OCI-LY7 (cell line): ENCODE measurements around the gene TAF6. TPM values are rescaled to one million over a fixed set of nuclear protein-coding genes. Genes with fewer than 3 reads are reported as not detected.
A peak's percentile ranks its signal among the peaks of the same experiment; 100 is the strongest.

Experiments
- BruUV-seq: library from RNA; stranded (reverse); fragments of 400-500 nt; replicated peaks from 2 replicates; lab custom pipeline; 2021; lab: Mats Ljungman, UMichigan
- CTCF ChIA-PET: fragments of 300-600 bp; sonication (Branson Sonifier 250); formaldehyde crosslinking; loops from one replicate; lab custom pipeline; 2022; ENCODE audit warnings: antibody characterized with exemption; ENCODE audit not compliant: unreplicated experiment; lab: Charles Lee
- POLR2A ChIA-PET: fragments of 300-600 bp; sonication (Branson Sonifier 250); formaldehyde crosslinking; loops from one replicate; lab custom pipeline; 2022; ENCODE audit warnings: antibody characterized with exemption; lab: Charles Lee
- DNase-seq: peaks from one replicate; pipeline ENCODE4 v3.0.0-alpha.2; 2015; ENCODE audit warnings: low spot score
- H2AFZ ChIP-seq: fragments of 200-600 bp; sonication (generic), shearing (Covaris generic); 2 replicates; pipeline ENCODE4 v1.6.1; 2014; ENCODE audit warnings: mild to moderate bottlenecking, antibody characterized with exemption, low read length, moderate library complexity
- H3K27ac ChIP-seq: fragments of 200-600 bp; sonication (generic); 2 replicates; pipeline ENCODE4 v1.5.1; 2014; ENCODE audit warnings: mixed run types, low read depth, mild to moderate bottlenecking, moderate library complexity, low read length, inconsistent platforms; ENCODE audit not compliant: poor library complexity, severe bottlenecking
- H3K36me3 ChIP-seq: fragments of 200-600 bp; sonication (generic); 2 replicates; pipeline ENCODE4 v1.6.1; 2014; ENCODE audit warnings: mild to moderate bottlenecking, antibody characterized with exemption, low read length, moderate library complexity, mixed read lengths; ENCODE audit not compliant: insufficient read depth
- H3K4me1 ChIP-seq: fragments of 200-600 bp; sonication (generic); 2 replicates; pipeline ENCODE4 v1.5.1; 2014; ENCODE audit warnings: mild to moderate bottlenecking, low read length; ENCODE audit not compliant: insufficient read depth, poor library complexity, severe bottlenecking
- H3K4me2 ChIP-seq: fragments of 200-600 bp; sonication (generic); 2 replicates; pipeline ENCODE4 v1.6.1; 2014; ENCODE audit warnings: mild to moderate bottlenecking, low read length
- H3K4me3 ChIP-seq: fragments of 200-600 bp; sonication (generic); 2 replicates; pipeline ENCODE4 v1.5.1; 2014; ENCODE audit warnings: mild to moderate bottlenecking, low read depth, low read length; ENCODE audit not compliant: poor library complexity, severe bottlenecking
- H3K79me2 ChIP-seq: fragments of 200-600 bp; sonication (generic); 2 replicates; pipeline ENCODE4 v1.6.1; 2016; ENCODE audit warnings: low read depth, mild to moderate bottlenecking, low read length, moderate library complexity, mixed read lengths; ENCODE audit not compliant: insufficient read depth
- H3K9me2 ChIP-seq: fragments of 200-600 bp; sonication (generic); 2 replicates; pipeline ENCODE4 v1.6.1; 2016; ENCODE audit warnings: mild to moderate bottlenecking, low read length, mixed read lengths; ENCODE audit not compliant: insufficient read depth
- H3K9me3 ChIP-seq: fragments of 200-600 bp; sonication (generic); 2 replicates; pipeline ENCODE4 v1.6.1; 2014; ENCODE audit warnings: mild to moderate bottlenecking, mixed run types, low read length, mixed read lengths
- H4K20me1 ChIP-seq: fragments of 200-600 bp; sonication (generic); 2 replicates; pipeline ENCODE4 v1.6.1; 2014; ENCODE audit warnings: mild to moderate bottlenecking, antibody characterized with exemption, low read length, moderate library complexity, mixed read lengths; ENCODE audit not compliant: insufficient read depth
- EZH2phosphoT487 ChIP-seq: fragments of 200-600 bp; sonication (generic); IDR thresholded peaks from 2 replicates; pipeline ENCODE4 v1.6.1; 2018; ENCODE audit warnings: low read depth, borderline replicate concordance, mild to moderate bottlenecking, mixed run types, antibody characterized with exemption, low read length, moderate library complexity, mixed read lengths
- intact Hi-C: fragments of 100-400 bp; cut with micrococcal nuclease; formaldehyde crosslinking; loops from one replicate; pipeline ENCODE4 v1.10.0; 2022; ENCODE audit not compliant: unreplicated experiment
- total RNA-seq, 2 experiments: library from RNA; depleted of rRNA in 1 of 2; stranded (reverse); fragments of >200 nt in 1 of 2; shearing (Covaris generic) in 1 of 2; gene quantifications; 2 replicates each; pipeline ENCODE4 v1.2.3, GENCODE V29; 2014 to 2022
- TF ChIP-seq, protein P1 (sequence below): fragments of 200-600 bp; sonication (generic); conservative IDR thresholded peaks from 2 replicates; pipeline ENCODE4 v1.5.1; 2014; ENCODE audit warnings: mild to moderate bottlenecking, antibody characterized with exemption, low read length, moderate library complexity, mixed read lengths

TAF6 gene
- total RNA-seq, 2 experiments from 2014 or later = 28.0 to 71.0 TPM

- Histone ChIP-seq H3K4me3 (no peak overlapping the region), H3K4me2 (no peak overlapping the region), H3K9me3 (no peaks in the 10 kb centered on the region), H3K79me2 (peaks cover 19% of the 10 kb centered on the region; the same call in 1 of the 2 replicates), H3K4me1 (peaks cover 21% of the 10 kb centered on the region), H3K36me3 (peaks cover 79% of the 10 kb centered on the region), H3K9me2 (no peaks in the 10 kb centered on the region), H2AFZ (no peak overlapping the region), H4K20me1 (peaks cover 14% of the 10 kb centered on the region), H3K27ac (no peak overlapping the region)
- no peak for DNase-seq
- intact Hi-C loops = no loop called here
- BruUV-seq = TSS peak; percentile 69
- POLR2A ChIA-PET = no interaction called here
- TF ChIP-seq EZH2phosphoT487 = no peak
- TF ChIP-seq, protein P1, sequence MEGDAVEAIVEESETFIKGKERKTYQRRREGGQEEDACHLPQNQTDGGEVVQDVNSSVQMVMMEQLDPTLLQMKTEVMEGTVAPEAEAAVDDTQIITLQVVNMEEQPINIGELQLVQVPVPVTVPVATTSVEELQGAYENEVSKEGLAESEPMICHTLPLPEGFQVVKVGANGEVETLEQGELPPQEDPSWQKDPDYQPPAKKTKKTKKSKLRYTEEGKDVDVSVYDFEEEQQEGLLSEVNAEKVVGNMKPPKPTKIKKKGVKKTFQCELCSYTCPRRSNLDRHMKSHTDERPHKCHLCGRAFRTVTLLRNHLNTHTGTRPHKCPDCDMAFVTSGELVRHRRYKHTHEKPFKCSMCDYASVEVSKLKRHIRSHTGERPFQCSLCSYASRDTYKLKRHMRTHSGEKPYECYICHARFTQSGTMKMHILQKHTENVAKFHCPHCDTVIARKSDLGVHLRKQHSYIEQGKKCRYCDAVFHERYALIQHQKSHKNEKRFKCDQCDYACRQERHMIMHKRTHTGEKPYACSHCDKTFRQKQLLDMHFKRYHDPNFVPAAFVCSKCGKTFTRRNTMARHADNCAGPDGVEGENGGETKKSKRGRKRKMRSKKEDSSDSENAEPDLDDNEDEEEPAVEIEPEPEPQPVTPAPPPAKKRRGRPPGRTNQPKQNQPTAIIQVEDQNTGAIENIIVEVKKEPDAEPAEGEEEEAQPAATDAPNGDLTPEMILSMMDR = no peak
- CTCF ChIA-PET = no interaction called here
These were observed 26.1 kb downstream of the TAF6 start for GRCh38 chr7:100093054-100093453.

DNA sequence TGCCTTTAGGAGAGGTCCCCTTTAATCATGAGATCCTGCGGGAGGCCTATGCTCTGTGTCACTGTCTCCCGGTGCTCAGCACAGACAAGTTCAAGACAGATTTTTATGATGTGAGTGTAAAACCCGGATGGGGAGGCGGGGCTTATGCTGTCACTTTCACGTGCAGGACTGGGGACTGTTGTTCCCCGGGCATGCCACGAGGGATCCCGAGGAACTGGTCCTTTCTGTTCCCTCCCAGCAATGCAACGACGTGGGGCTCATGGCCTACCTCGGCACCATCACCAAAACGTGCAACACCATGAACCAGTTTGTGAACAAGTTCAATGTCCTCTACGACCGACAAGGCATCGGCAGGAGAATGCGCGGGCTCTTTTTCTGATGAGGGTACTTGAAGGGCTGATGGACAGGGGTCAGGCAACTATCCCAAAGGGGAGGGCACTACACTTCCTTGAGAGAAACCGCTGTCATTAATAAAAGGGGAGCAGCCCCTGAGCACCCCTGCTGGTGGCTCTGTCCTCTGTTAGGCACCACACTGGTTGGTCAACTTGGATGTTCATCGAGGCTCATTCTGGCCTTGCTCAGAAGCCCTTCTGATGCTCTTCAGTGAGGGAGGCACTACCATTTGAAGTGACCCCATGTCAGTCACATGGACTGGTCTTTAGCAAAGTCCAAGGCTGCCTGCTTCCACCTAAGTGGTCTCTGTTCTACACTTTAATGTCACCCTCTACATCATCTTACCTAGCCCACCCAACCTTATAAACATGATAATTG lies 27.6 kb downstream of the TAF6 start:
- peaks cover 64% of the 10 kb centered on the region for H3K36me3 ChIP-seq
- 0 out of 2 replicates have a peak, but pooled peaks cover 5% of the 10 kb centered on the region for H4K20me1 ChIP-seq
- POLR2A ChIA-PET = interaction anchor here (2.1 kb wide), 1 partner anchor 11 kb away, joined by 13 read pairs; the partner anchor contains the start of gene AP4M1
- DNase-seq = peak; percentile 36
- H3K27ac ChIP-seq = no peak overlapping the region
- H3K4me2 ChIP-seq = no peak overlapping the region
- H3K4me3 ChIP-seq = no peak overlapping the region
- intact Hi-C loops = no loop called here
- no peaks in the 10 kb centered on the region for H3K9me3 ChIP-seq
- TSS peak; percentile 88 for BruUV-seq
- no peak overlapping the region for H2AFZ ChIP-seq
- peaks cover 24% of the 10 kb centered on the region for H3K4me1 ChIP-seq
- no peaks in the 10 kb centered on the region for H3K9me2 ChIP-seq
- TF ChIP-seq, protein P1 = 0 out of 2 replicates have a peak, but pooled peaks have one; percentile 45
- no peak for TF ChIP-seq EZH2phosphoT487
- CTCF ChIA-PET = no interaction called here
- peaks cover 11% of the 10 kb centered on the region; the same call in 1 of the 2 replicates for H3K79me2 ChIP-seq
